Prostate gland (tissue), 2 donors: ENCODE data around the gene SMARCD1.

Experiments used
- POLR2A ChIP-seq: fragments of 450-650 bp; IDR thresholded peaks from one replicate; pipeline ENCODE4 v1.6.1; 2016; ENCODE audit warnings: antibody characterized with exemption, mild to moderate bottlenecking
- POLR2AphosphoS5 ChIP-seq: sonication (generic); formaldehyde crosslinking; IDR thresholded peaks from one replicate; pipeline ENCODE4 v1.6.1; 2017; ENCODE audit warnings: antibody characterized with exemption
- TF ChIP-seq, protein P1 (sequence below), 4 experiments: fragments of 200-600 bp in 2 of 4; fragments of 450-650 bp in 2 of 4; sonication (generic) in 2 of 4; IDR thresholded peaks; 1 replicate in 3 of 4; 2 replicates in 1 of 4; pipeline ENCODE4 v1.5.1; 2016 to 2019; ENCODE audit warnings: antibody characterized with exemption in 4 of 4, mild to moderate bottlenecking in 2 of 4, moderate library complexity in 2 of 4

DNA sequence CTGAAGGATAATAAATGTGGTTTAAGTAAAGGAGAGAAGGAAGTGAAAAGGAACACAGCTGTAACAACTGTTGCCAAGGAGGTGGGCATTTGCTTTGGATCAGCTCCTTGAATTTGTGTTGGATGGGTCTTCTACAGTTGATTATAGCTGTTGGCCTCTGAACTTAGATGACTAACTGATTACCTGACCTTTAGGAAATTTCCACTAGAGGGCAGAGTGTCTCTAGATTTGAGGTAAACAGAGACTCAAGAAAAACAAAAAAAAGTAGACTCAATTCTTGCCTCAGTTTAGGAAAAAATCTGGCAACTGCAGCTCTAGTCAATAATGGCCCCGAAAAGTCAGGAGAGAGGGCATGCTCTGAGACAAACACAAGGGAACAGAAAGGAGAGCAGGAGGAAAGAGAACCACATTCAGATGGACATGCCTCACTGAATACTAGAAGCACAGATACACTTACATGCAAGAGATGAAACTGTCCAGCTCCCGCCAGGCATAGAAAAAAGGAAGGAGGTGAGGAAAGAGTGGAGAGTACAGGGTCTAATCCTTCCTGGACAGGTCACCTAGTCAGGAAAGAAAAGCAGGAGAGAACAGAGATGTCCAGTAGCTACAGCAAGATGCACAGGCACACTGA lies 47.5 kb downstream of the SMARCD1 start:
- TF ChIP-seq, protein P1, sequence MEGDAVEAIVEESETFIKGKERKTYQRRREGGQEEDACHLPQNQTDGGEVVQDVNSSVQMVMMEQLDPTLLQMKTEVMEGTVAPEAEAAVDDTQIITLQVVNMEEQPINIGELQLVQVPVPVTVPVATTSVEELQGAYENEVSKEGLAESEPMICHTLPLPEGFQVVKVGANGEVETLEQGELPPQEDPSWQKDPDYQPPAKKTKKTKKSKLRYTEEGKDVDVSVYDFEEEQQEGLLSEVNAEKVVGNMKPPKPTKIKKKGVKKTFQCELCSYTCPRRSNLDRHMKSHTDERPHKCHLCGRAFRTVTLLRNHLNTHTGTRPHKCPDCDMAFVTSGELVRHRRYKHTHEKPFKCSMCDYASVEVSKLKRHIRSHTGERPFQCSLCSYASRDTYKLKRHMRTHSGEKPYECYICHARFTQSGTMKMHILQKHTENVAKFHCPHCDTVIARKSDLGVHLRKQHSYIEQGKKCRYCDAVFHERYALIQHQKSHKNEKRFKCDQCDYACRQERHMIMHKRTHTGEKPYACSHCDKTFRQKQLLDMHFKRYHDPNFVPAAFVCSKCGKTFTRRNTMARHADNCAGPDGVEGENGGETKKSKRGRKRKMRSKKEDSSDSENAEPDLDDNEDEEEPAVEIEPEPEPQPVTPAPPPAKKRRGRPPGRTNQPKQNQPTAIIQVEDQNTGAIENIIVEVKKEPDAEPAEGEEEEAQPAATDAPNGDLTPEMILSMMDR (IDR thresholded peaks at IDR 0.05): peak in 3 of 4 experiments; percentile 18 to 65 (median 42)
- TF ChIP-seq POLR2A: no peak
- no peak for TF ChIP-seq POLR2AphosphoS5
